Pancreas (tissue), 10 donors: ENCODE results near the gene SLC6A16. TPM values are rescaled to one million over a fixed set of nuclear protein-coding genes. Genes with fewer than 3 reads are reported as not detected.

ENCODE experiments used
- ATAC-seq, 4 donors: fragments of 200-7000 bp; cut with Tn5 transposase; one replicate each; pipeline versions ENCODE4 v1.8.0 to v1.9.1; 2020; ENCODE audit warnings: mild to moderate bottlenecking in 4 of 4, moderate library complexity in 4 of 4
- DNase-seq, 6 donors: peaks; one replicate each; pipeline ENCODE4 v3.0.0-alpha.2; 2020
- FAIRE-seq: peaks from 2 replicates; lab custom pipeline; 2012; peaks lifted over from hg19 to GRCh38; lab: Jason Lieb, UNC
- H3K27ac ChIP-seq, 4 donors: fragments of 200-600 bp; sonication (generic); 1 replicate in 3 of 4; 2 replicates in 1 of 4; pipeline versions ENCODE4 v1.5.0 to v1.8.0; 2020
- H3K27me3 ChIP-seq, 4 donors: fragments of 200-600 bp; one replicate each; pipeline ENCODE4 v1.8.0; 2021
- H3K36me3 ChIP-seq, 3 donors: fragments of 200-600 bp; sonication (generic) in 1 of 3; one replicate each; pipeline versions ENCODE4 v1.5.0 to v1.8.0; 2020 to 2021
- H3K4me1 ChIP-seq, 3 donors: fragments of 200-600 bp; one replicate each; pipeline ENCODE4 v1.8.0; 2021
- H3K4me3 ChIP-seq, 4 donors: fragments of 200-600 bp; sonication (generic) in 2 of 4; one replicate each; pipeline versions ENCODE4 v1.5.0 to v1.8.0; 2020 to 2021
- H3K9me3 ChIP-seq, 4 donors: fragments of 200-600 bp; one replicate each; pipeline ENCODE4 v1.8.0; 2021
- WGBS, 2 donors: extraction: QIAGEN DNeasy Blood & Tissue Kit; methylation state at CpG; one replicate each; pipeline ENCODE4 v1.1.7; 2013; 5-methylcytosine and 5-hydroxymethylcytosine counted together
- intact Hi-C, 3 donors: fragments of 100-400 bp; cut with DNase I; formaldehyde crosslinking; loops; one replicate each; pipeline versions ENCODE4 v1.11.1 to v1.14.2; 2022
- polyA plus RNA-seq, 2 donors: library from polyadenylated mRNA; stranded (reverse); fragments of 200-250 nt; gene quantifications; one replicate each; pipeline ENCODE4 v1.2.3, GENCODE V29; 2013
- total RNA-seq, 6 donors: library from RNA; stranded (reverse); fragmentation: NEBNext Ultra II Directional in 4 of 6; extraction: Animal tissue kit (Norgen Biotek cat#: 25700) in 4 of 6; gene quantifications; one replicate each; pipeline versions ENCODE4 v1.2.1 to v1.2.4, GENCODE V29; 2021 to 2023
- TF ChIP-seq, protein P1 (sequence below), 4 donors: fragments of 200-600 bp; sonication (generic) in 3 of 4; IDR thresholded peaks; one replicate each; pipeline versions ENCODE4 v1.5.0 to v1.8.0; 2021; ENCODE audit warnings: antibody characterized with exemption in 4 of 4
- donor health status: healthy with polysubstance abuse.
- donor health status: DM: no; HTN: no; CAD: no; lungs with moderate emphysema.
- donor health status: DM: no; HTN: no; CAD: no.
- donor health status: control.
- donor health status: control.
- donor health status: Bipolar disorder and iron deficiency.
- donor health status: DM: yes; HTN: yes; CAD: no.
- donor health status: DM: no; HTN: no; CAD: no.
- donor health status: DM: no; HTN: no; CAD: no.
- donor health status: DM: yes; HTN: yes; CAD: no.

SLC6A16 gene
- total and polyA plus RNA-seq, 8 donors: 1.5 to 5.9 (median 3.2) TPM

DNA sequence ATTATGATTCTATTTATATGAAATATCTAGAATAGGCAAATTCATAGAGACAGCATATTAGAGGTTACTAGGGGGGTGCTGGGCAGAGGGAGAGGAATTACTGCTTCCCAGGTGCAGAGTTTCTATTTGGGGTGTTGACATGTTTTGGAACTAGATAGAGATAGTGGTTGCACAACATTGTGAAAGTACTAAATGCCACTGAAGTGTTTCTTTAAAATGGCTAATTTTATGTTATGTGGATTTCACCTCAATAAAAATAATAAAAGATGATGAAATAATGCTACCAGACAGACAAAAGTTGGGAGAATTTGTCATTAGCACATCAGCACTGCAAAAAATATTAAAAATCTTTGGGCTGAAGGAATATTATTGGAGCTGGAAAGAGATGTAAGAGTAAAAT is 63.4 kb downstream of the SLC6A16 start:
- H3K9me3 ChIP-seq: no peaks in the 10 kb centered on the region
- FAIRE-seq (no peak), ATAC-seq (no peak), DNase-seq (no peak)
- H3K4me1 ChIP-seq: no peaks in the 10 kb centered on the region
- H3K4me3 ChIP-seq: no peak overlapping the region
- intact Hi-C loops: no loop called here
- H3K27me3 ChIP-seq: no peaks in the 10 kb centered on the region
- no peak overlapping the region for H3K27ac ChIP-seq
- no peaks in the 10 kb centered on the region for H3K36me3 ChIP-seq
- TF ChIP-seq, protein P1, sequence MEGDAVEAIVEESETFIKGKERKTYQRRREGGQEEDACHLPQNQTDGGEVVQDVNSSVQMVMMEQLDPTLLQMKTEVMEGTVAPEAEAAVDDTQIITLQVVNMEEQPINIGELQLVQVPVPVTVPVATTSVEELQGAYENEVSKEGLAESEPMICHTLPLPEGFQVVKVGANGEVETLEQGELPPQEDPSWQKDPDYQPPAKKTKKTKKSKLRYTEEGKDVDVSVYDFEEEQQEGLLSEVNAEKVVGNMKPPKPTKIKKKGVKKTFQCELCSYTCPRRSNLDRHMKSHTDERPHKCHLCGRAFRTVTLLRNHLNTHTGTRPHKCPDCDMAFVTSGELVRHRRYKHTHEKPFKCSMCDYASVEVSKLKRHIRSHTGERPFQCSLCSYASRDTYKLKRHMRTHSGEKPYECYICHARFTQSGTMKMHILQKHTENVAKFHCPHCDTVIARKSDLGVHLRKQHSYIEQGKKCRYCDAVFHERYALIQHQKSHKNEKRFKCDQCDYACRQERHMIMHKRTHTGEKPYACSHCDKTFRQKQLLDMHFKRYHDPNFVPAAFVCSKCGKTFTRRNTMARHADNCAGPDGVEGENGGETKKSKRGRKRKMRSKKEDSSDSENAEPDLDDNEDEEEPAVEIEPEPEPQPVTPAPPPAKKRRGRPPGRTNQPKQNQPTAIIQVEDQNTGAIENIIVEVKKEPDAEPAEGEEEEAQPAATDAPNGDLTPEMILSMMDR (IDR thresholded peaks at IDR 0.05): no peak

DNA sequence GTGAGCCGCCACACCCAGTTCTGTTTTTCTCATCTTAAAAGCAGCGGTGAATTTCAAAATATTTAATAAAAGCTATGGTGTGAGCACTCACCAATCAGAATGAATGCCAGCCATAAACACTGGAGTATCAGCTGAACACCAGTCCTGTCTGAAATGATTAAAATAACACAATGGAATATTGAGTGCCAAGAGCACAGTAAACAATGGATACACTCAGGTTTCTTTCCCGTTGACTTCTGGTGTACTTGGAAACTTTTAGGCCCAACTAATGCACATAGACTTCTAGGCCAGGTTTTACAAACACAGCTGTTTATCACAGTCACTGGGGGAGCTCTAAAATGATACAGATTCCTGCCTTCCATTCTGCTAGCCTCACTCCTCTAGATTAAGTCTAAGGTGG is 68.3 kb downstream of the SLC6A16 start:
- DNase-seq (no peak), ATAC-seq (no peak), FAIRE-seq (no peak)
- WGBS, 2 donors: 64 to 67% methylated on average over 3 of the region's 3 CpGs
- Histone ChIP-seq H3K27me3 (no peaks in the 10 kb centered on the region), H3K4me3 (no peak overlapping the region), H3K4me1 (no peaks in the 10 kb centered on the region), H3K36me3 (no peaks in the 10 kb centered on the region), H3K9me3 (no peaks in the 10 kb centered on the region), H3K27ac (no peak overlapping the region)
- intact Hi-C loops: no loop called here
- TF ChIP-seq, protein P1 (IDR thresholded peaks at IDR 0.05): no peak

DNA sequence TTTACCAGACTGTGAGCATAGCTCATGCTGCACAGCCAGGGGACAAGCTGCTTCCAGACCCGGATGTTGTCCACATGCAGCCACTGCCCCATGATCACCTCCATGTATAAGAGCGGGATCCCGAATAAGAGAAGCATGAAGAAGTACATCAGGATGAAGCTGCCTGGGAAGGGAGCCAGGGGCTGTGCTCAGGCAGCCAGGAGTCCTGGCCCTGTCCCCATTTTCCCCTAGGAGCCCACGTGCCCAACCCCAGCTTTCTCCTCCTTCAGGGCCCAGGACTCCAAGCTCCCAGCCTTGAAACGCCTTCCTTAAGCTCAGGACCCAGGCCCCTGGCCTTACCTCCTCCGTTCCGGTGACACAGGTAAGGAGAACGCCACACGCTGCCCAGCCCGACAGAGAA is 69.3 kb downstream of the SLC6A16 start:
- WGBS, 2 donors: 79 to 89% methylated on average over 10 of the region's 10 CpGs
- FAIRE-seq: no peak
- no peak for DNase-seq
- Histone ChIP-seq H3K36me3 (no peaks in the 10 kb centered on the region), H3K4me3 (no peak overlapping the region), H3K27ac (no peak overlapping the region), H3K4me1 (no peaks in the 10 kb centered on the region), H3K27me3 (no peaks in the 10 kb centered on the region), H3K9me3 (no peaks in the 10 kb centered on the region)
- TF ChIP-seq, protein P1 (IDR thresholded peaks at IDR 0.05): no peak
- intact Hi-C loops: no loop called here
- no peak for ATAC-seq

DNA sequence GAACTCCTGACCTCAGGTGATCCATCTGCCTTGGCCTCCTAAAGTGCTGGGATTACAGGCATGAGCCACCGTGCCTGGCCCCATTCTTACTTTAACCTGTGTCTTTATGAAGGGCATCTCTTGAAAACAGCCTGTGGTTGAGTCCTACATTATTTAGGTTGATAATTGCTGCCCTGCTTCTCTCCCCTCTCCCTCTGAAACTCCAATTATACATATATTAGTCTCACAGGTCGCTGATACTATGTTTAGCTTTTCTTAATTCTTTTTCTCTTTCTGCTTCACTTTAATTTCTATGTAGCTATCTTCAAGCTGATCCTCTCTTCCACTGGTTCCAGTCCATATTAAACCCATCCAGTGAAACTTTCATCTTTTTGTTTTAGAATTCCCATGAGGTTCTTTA is 75.1 kb downstream of the SLC6A16 start:
- DNase-seq (no peak), ATAC-seq (no peak), FAIRE-seq (no peak)
- TF ChIP-seq, protein P1 (IDR thresholded peaks at IDR 0.05): no peak
- no peaks in the 10 kb centered on the region for H3K27me3 ChIP-seq
- H3K9me3 ChIP-seq: no peaks in the 10 kb centered on the region
- no peaks in the 10 kb centered on the region for H3K4me1 ChIP-seq
- H3K4me3 ChIP-seq: no peak overlapping the region
- H3K27ac ChIP-seq: no peak overlapping the region
- WGBS, 2 donors: 78 to 79% methylated on average over 2 of the region's 2 CpGs
- intact Hi-C loops: no loop called here
- H3K36me3 ChIP-seq: no peaks in the 10 kb centered on the region

DNA sequence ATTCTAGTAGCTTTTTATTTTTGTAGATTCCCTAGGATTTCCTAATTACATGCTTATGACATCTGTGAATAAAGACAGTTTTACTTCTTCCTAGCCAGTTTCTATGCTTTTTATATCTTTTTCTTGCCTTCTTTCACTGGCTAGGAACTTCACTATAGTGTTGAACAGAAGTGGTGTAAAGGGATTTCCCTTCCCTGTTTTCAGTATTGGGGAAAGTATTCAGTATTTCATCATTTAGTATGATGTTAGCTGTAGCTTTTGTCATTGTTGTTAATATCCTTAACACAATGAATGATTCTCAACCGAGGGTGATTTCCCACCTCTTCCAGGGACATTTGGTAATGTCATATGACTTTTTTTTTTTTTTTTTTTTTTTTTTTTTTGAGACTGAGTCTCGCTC is 77.3 kb downstream of the SLC6A16 start:
- intact Hi-C loops: no loop called here
- TF ChIP-seq, protein P1 (IDR thresholded peaks at IDR 0.05): no peak
- WGBS, 2 donors: 45 to 76% methylated on average over 1 to 2 of the region's 2 CpGs
- no peaks in the 10 kb centered on the region for H3K36me3 ChIP-seq
- FAIRE-seq (no peak), ATAC-seq (no peak), DNase-seq (no peak)
- H3K4me3 ChIP-seq: no peak overlapping the region
- H3K27ac ChIP-seq: no peak overlapping the region
- no peaks in the 10 kb centered on the region for H3K4me1 ChIP-seq
- no peaks in the 10 kb centered on the region for H3K27me3 ChIP-seq
- no peaks in the 10 kb centered on the region for H3K9me3 ChIP-seq
